Astrocyte of the spinal cord (primary cell): ENCODE measurements around the gene B4GALNT3.

Experiments used
- DNase-seq: peaks from one replicate; pipeline ENCODE4 v3.0.0; 2011; ENCODE audit warnings: low read depth, low spot score
- H3K4me3 ChIP-seq: 2 replicates; pipeline ENCODE4 v1.5.1; 2011; ENCODE audit warnings: low read depth, mild to moderate bottlenecking, low read length, moderate library complexity
- CTCF ChIP-seq: IDR thresholded peaks from 2 replicates; pipeline ENCODE4 v1.5.1; 2012; ENCODE audit warnings: low read depth, mild to moderate bottlenecking, low read length, inconsistent platforms
- in situ Hi-C: cut with HindIII; loops from 2 replicates; pipeline ENCODE4 v1.10.0; 2017; ENCODE audit warnings: low sequenced_read_pairs

The B4GALNT3 gene

GRCh38 chr12:587132-588023 lies 127.6 kb downstream of the B4GALNT3 start:
- in situ Hi-C loops: no loop called here
- H3K4me3 ChIP-seq: no peak overlapping the region
- no peak for TF ChIP-seq CTCF
- DNase-seq: no peak

- no peak overlapping the region for H3K4me3 ChIP-seq
- in situ Hi-C loops: no loop called here
- TF ChIP-seq CTCF: no peak
- DNase-seq: no peak
These were observed 128.2 kb downstream of the B4GALNT3 start for GRCh38 chr12:588024-588322.

GRCh38 chr12:588646-589045 lies 128.9 kb downstream of the B4GALNT3 start:
- H3K4me3 ChIP-seq: no peak overlapping the region

GRCh38 chr12:590206-590750 lies 130.5 kb downstream of the B4GALNT3 start:
- H3K4me3 ChIP-seq: no peak overlapping the region
- in situ Hi-C loops: no loop called here
- no peak for DNase-seq
- no peak for TF ChIP-seq CTCF

More at GRCh38 chr12:588646-589045, 128.9 kb downstream of the B4GALNT3 start:
- TF ChIP-seq CTCF: no peak
- in situ Hi-C loops: no loop called here
- no peak for DNase-seq

GRCh38 chr12:591167-592023 lies 131.7 kb downstream of the B4GALNT3 start:
- in situ Hi-C loops: no loop called here
- no peak for TF ChIP-seq CTCF
- no peak overlapping the region for H3K4me3 ChIP-seq
- no peak for DNase-seq

- no peak for TF ChIP-seq CTCF
- in situ Hi-C loops: no loop called here
- no peak overlapping the region for H3K4me3 ChIP-seq
- no peak for DNase-seq
These were observed 132.3 kb downstream of the B4GALNT3 start for GRCh38 chr12:592024-592505.
